ENCODE results near the gene NGFR.

DNA sequence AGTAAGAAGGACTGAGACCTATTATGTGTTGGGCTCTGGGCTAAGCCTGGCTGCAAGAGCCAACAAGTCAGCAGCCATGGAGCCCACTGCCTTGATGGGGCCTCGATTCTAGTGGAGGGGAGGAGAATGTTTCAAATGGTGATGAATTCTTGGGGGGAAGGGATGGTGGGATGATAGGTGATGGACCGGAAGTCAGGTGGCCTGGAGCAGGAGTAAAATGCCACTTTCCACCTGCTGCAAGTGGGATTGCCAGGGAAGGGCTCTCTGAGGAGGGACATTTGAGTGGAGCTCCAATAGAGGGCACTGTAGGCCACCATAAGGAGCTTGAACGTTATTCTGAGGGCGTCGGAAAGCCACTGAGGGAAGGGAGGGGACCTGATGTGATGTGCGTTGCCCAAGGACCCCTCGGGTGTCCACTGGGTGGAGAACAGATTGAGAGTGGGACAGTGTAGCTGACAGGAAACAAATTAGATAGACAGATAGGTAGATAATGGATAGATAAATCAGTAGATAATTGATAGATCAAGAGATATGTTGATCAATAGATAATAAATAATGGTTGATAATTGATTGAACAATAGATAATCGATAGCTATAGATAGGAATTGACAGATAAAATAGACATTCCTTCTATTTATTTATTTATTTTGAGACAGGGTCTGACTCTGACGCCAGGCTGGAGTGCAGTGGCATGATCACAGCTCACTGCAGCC is 62.4 kb downstream of the NGFR start:
- TF ChIP-seq POLR2A (IDR thresholded peaks at IDR 0.05) (no peak), EP300 (IDR thresholded peaks at IDR 0.05) (no peak), POLR2AphosphoS5 (IDR thresholded peaks at IDR 0.05) (no peak)
- TF ChIP-seq, protein P1, sequence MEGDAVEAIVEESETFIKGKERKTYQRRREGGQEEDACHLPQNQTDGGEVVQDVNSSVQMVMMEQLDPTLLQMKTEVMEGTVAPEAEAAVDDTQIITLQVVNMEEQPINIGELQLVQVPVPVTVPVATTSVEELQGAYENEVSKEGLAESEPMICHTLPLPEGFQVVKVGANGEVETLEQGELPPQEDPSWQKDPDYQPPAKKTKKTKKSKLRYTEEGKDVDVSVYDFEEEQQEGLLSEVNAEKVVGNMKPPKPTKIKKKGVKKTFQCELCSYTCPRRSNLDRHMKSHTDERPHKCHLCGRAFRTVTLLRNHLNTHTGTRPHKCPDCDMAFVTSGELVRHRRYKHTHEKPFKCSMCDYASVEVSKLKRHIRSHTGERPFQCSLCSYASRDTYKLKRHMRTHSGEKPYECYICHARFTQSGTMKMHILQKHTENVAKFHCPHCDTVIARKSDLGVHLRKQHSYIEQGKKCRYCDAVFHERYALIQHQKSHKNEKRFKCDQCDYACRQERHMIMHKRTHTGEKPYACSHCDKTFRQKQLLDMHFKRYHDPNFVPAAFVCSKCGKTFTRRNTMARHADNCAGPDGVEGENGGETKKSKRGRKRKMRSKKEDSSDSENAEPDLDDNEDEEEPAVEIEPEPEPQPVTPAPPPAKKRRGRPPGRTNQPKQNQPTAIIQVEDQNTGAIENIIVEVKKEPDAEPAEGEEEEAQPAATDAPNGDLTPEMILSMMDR (IDR thresholded peaks at IDR 0.05), result peak; percentile 26 to 55 (median 36)
